NCI-H2107 (cell line): Measurements from ENCODE around the gene ZDHHC19.
"Not testable (repeated sequence)": the region's sequence is repeated elsewhere in the genome, so short reads cannot be mapped to it uniquely, and the experiment has no call there.

Experiments used
- DNase-seq: peaks from one replicate; lab custom pipeline; 2025; lab: John Stamatoyannopoulos, UW

The ZDHHC19 gene

GRCh38 chr3:196225086-196225485 is 13.9 kb upstream of the ZDHHC19 start:
- DNase-seq = no peak

DNA sequence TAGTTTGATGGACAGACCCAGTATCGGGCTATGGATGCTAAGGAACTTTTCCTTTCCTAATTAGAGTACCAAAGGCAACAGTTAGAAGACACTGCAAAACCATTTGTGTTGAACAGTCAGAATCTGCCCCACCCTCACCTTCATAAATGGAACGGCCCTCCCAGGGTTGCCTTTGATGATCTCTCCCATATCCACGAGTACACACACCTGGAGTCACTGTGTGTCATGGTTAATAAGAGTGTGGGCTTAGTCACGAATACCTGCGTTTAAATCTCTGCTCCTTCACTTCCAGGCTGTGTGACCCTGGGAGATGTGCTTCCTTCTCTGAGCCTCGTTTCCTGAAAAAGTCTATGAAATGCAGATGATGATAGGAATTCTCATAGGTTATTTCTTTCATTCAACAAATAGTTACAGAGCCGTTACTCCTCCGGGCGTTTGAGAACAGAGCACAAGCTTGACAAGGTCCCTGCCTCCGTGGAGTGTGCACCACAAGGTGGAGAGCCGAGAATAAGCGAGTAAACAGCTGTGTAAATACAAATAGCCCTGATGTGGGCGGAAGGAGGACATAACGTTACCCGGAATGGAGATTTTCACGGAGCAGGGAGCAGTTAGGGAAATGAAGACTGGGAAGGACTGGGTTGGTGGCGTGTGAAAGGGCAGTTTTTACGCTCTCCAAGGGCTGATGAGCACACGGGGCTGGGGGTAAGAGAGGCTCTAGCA is 11.8 kb upstream of the ZDHHC19 start:
- DNase-seq = no peak

DNA sequence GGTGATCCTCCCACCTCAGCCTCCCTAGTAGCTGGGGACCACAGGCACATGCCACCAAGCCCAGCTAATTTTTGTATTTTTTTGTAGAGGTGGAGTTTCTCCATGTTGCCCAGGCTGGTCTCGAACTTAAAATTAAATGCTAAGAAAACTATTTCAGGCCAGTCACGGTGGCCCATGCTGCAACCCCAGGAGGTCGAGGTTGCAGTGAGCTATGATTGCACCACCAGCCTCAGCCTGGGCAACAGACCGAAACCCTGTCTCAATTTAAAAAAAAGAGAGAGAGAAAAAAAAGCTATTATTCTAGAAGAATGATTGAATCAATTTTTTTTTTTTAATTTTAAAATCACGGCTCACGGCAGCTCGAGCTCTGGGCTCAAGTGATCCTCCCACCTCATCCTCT is 9.8 kb upstream of the ZDHHC19 start:
- no peak for DNase-seq

DNA sequence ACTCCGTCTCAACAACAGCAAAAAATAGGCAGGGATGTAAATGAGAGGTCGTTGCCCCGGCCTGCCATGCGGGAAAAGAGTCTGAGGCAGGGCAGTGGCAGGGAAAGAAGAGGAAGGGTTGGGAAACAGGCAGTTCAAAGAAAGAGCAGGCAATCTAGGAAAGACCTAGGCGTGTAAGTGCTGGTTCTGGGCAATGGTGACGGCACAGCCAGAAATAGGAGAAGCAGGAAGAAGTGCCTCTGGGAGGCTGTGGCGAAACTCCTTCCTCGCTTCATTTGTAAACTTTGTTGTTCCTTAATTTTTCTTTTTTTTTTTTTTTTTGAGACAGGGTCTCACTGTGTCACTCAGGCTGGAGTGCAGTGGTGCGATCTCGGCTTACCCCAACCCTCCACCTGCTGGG is 9.4 kb upstream of the ZDHHC19 start:
- no peak for DNase-seq

DNA sequence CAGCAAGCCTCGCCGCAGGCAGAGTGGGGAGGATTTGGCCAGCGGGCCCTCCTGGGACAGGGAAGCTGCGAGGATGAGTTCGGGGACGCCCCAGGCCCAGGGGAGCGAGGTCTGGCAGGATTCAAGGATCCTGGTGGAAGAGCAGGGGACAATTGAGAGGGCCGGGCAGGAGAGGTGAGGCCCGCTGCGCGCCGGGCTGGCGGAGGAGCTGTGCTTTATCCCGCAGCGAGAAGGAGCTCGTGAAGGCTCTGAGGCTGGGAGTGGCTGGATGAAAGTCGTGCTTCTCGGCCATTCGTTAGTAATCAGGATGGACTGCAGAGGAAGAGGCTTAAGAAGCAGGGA is 8.7 kb upstream of the ZDHHC19 start:
- no peak for DNase-seq

- DNase-seq = peak; percentile 84
Observed at GRCh38 chr3:196219194-196219969, 8.2 kb upstream of the ZDHHC19 start.

DNA sequence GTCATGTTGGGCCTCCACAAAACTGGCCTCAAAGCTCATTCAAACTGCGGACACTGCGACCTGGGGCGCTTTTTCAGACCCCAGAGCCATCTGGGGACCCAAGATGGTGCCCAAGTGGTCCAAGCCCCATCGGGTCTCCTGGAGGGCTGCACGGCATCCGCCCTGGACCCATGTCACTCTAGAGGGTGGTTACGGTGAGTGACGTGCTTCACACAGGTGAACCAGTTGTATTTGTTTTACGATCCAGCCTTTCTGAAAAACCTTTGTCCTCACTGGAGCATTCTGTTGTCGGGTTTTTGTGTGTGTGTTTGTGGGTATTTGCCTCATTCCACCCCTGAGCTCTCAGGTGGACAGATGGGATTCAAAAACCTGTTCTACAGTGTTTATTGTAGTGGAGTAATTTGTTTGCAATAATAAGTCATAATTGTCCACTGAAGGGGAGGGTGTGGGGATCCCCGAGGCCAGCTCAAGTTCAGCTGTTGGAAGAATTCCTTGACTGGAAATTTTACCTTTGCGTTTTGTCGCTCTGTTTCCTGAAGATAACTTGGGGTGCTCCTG is 7.0 kb upstream of the ZDHHC19 start:
- no peak for DNase-seq

DNA sequence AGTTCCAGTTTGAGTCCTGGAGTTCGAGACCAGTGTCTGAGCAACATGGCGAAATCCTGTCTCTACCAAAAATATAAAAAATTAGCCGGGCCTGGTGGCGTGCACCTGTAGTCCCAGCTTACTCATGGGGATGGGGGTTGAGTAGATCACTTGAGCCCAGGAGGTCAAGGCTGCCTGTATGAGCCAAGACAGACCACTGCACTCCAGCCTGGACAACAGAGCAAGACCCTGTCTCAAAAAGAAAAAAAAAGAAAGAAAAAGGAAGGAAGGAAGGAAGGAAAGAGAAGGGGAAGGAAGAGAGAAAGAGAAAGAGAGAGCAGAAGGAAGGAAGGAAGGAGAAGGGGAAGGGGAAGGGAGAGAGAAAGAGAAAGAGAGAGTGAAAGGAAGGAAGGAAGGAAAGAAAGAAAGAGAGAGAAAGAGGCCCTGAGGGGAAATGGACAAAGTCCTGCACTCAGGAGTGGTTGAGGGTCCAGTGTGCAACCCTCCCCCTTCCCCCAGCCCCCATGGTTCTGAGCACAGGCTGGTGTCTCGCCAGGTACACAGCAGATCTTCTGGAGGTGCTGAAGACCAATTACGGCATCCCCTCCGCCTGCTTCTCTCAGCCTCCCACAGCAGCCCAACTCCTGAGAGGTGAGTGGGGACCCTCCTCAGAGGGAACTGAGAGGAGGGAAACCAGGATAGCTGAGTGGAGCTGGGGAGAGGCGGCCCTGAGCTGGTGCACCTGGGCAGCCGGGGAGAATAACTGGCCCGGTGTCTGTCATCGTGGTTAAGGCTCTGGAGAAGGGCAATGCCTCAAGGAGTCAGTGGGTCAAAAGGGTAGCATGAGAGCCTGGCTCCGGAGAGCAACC is 6.3 kb upstream of the ZDHHC19 start:
- no peak for DNase-seq

- DNase-seq = no peak
Observed at GRCh38 chr3:196216681-196217211, 5.5 kb upstream of the ZDHHC19 start.

GRCh38 chr3:196216089-196216564 is 4.9 kb upstream of the ZDHHC19 start, which contains the start of gene SLC51A:
SLC51A (plus strand) TSS chr3:196216534; CDS start chr3:196216713, 179 bp downstream.
- DNase-seq = no peak

GRCh38 chr3:196215493-196216020 is 4.4 kb upstream of the ZDHHC19 start:
- no peak for DNase-seq

DNA sequence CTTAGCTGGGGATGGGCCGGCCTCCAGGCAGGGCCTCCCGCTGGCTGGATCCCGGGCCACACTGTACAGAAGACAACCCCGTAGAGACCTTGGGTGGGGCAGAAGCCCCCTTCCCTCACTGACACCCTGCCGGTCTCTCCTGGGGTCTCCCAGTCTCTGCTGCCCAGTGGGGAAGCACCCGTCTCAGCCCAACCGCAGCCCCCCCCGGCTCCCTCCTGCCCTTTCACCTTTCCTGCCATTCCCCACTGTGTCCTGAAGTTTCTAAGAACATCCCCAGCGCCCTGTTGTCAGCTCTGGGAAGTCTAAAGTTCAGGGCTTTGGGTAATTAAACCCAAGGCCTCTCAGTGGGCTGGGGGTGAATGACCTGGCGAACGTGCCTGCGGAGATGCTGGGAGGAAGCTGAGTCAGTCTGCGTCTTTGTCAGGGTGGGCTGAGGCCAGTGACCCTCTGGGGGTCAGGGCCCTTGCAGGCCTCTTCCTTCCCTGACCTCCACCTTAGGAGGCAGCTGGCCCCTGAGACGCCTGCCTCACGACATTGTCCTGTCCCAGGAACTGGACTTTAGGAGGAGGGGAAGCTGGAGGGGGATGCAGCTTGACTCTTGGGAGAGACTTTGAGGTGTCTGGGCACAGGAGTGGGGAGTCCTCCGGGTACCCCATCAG is 3.7 kb upstream of the ZDHHC19 start:
- no peak for DNase-seq

DNA sequence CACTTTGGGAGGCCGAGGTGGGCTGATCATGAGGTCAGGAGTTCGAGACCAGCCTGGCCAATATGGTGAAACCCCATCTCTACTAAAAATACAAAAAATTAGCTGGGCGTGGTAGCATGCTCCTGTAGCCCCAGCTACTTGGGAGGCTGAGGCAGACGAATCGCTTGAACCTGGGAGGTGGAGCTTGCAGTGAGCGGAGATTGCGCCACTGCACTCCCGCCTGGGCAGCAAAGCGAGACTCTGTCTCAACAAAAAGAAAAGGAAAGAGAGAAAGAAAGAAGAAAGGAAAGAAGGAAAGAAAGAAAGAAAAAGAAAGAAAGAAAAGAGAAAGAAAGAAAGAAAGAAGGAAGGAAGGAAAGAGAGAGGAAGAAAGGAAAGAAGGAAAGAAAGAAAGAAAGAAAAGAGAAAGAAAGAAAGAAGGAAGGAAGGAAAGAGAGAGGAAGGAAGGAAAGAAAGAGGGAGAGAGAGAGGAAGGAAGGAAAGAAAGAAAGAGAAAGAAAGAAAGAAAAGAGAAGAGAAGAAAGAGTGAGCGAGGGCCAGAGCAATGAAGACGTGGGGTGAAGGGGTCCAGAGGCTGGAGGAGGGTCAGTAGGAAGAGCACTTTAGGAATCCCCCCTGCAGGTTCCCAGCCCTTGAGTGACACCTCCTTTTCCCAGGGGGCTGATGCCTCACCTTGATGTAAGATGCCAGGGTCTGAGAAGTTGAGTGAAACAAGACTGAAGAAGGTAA is 1.1 kb downstream of the ZDHHC19 start:
- DNase-seq = not testable (repeated sequence)

DNA sequence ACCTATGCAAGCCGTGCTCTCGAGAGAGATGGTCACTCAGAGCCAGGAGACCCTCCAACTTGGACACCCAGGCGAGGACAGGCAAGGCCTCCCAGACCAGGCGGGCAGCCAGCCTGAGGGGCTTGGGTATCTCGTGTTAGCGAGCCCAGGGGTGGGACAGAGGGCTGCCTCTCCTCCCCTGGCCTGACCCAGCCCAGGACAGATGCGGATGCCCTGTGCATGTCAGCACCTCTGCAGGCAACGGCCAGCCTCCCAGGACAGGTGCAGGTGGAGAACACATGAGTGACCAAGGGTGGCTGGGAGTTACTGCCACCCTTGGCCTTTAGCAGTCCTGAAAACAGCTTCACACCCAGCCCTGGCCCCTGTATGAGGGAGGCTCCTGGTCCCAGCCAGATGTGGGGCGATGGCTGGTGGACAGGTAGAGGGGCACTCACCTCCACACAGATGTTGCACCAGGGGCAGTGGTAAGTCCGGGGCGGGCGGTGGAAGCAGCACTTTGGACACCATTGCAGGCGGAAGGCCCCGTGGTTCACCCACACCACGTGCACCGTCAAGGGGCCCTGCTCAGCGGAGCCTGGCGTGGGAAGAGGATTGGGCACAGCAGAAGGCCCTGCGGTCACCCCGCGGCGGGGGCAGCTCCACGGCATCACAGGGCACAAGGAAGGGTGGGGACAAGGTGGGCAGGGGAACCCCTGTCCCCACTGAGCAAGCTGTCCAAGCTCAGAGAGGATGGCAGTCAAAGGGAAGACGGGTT is 2.1 kb downstream of the ZDHHC19 start:
- DNase-seq = no peak

- DNase-seq = no peak
Observed at GRCh38 chr3:196207833-196208607, 3.2 kb downstream of the ZDHHC19 start.

DNA sequence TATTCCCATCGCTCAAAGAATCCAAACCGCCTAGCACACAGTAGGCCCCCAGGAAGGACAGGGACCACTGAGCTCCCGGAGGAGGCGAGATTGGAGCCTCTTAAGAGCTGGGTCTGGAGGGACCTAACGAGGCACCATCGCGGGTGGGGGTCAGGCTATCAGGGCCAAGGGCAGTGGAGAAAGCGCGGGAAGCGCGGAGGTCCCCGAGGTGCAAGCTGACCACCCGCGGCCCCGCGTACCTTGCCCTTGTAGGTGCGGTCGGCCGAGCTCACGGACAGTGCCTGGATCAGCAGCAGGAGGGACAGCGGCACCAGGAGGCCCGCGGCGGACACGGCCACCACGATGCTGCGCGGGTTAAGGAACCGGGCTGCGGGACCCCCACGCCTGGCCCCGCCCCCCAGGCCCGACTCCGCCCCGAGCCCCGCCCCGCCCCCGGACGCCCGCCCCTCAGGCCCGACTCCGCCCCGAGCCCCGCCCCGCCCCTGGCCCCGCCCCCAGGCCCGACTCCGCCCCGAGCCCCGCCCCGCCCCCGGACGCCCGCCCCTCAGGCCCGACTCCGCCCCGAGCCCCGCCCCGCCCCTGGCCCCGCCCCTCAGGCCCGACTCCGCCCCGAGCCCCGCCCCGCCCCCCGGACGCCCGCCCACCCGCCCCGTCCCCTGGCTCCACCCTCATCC is 3.9 kb downstream of the ZDHHC19 start:
- DNase-seq = no peak

- DNase-seq = not testable (repeated sequence)
Observed at GRCh38 chr3:196205442-196206205, 5.6 kb downstream of the ZDHHC19 start.
